Endothelial cell of umbilical vein (primary cell): ENCODE data around the gene ECM2. TPM values are rescaled to one million over a fixed set of nuclear protein-coding genes. Genes with fewer than 3 reads are reported as not detected.

Source experiments
- BruUV-seq: library from RNA; stranded (reverse); fragments of 400-500 nt; replicated peaks from 2 replicates; lab custom pipeline; 2021; lab: Mats Ljungman, UMichigan
- CTCF ChIA-PET: fragments of 300-600, 350-600 bp; sonication (Branson Sonifier 250); formaldehyde crosslinking; loops from one replicate; lab custom pipeline; 2021; ENCODE audit warnings: antibody characterized with exemption, inconsistent platforms; lab: Charles Lee
- POLR2A ChIA-PET: fragments of 300-600, 350-600 bp; sonication (Branson Sonifier 250); formaldehyde crosslinking; loops from one replicate; lab custom pipeline; 2021; ENCODE audit warnings: antibody characterized with exemption, inconsistent platforms; lab: Charles Lee
- DNase-seq: peaks from one replicate; pipeline ENCODE4 v3.0.0-alpha.2; 2011; ENCODE audit warnings: low read depth, low spot score
- FAIRE-seq: peaks from 2 replicates; lab custom pipeline; 2011; peaks lifted over from hg19 to GRCh38; lab: Jason Lieb, UNC
- H2AFZ ChIP-seq: 2 replicates; pipeline ENCODE4 v1.6.0; 2012; ENCODE audit warnings: low read depth, low read length, control low read depth, inconsistent platforms
- H3K27ac ChIP-seq: 2 replicates; pipeline ENCODE4 v1.5.1; 2011; ENCODE audit warnings: low read depth, mild to moderate bottlenecking, control low read depth, low read length, moderate library complexity; ENCODE audit not compliant: insufficient read depth
- H3K27me3 ChIP-seq, 2 experiments: 2 replicates each; pipeline versions ENCODE4 v1.6.0 to v1.6.1; 2011; ENCODE audit warnings: low read length in 2 of 2, mixed read lengths in 1 of 2; ENCODE audit not compliant: control insufficient read depth in 2 of 2, insufficient read depth in 2 of 2
- H3K36me3 ChIP-seq, 2 experiments: 2 replicates in 1 of 2; 3 replicates in 1 of 2; pipeline ENCODE4 v1.5.1; 2011; ENCODE audit warnings: low read length in 2 of 2, mild to moderate bottlenecking in 1 of 2, moderate library complexity in 1 of 2; ENCODE audit not compliant: control insufficient read depth in 2 of 2, insufficient read depth in 2 of 2; ENCODE audit errors: extremely low read depth in 1 of 2
- H3K4me1 ChIP-seq: 3 replicates; pipeline ENCODE4 v1.5.1; 2011; ENCODE audit warnings: mild to moderate bottlenecking, low read length; ENCODE audit not compliant: control insufficient read depth, insufficient read depth; ENCODE audit errors: extremely low read depth
- H3K4me2 ChIP-seq: 2 replicates; pipeline ENCODE4 v1.6.1; 2011; ENCODE audit warnings: low read length, control low read depth, mixed read lengths; ENCODE audit not compliant: insufficient read depth
- H3K4me3 ChIP-seq, 3 experiments: fragments of 200-600 bp in 1 of 3; sonication (generic), shearing (Covaris generic) in 1 of 3; replicated peaks in 1 of 3; 2 replicates each; pipeline ENCODE4 v1.5.1; 2011 to 2016; ENCODE audit warnings: control low read depth in 3 of 3, low read length in 3 of 3, mild to moderate bottlenecking in 2 of 3, inconsistent platforms in 1 of 3, low read depth in 1 of 3, moderate library complexity in 1 of 3; ENCODE audit not compliant: insufficient read depth in 1 of 3
- H3K79me2 ChIP-seq: 2 replicates; pipeline ENCODE4 v1.6.0; 2012; ENCODE audit warnings: low read length, inconsistent platforms; ENCODE audit not compliant: control insufficient read depth, insufficient read depth
- H3K9ac ChIP-seq: replicated peaks from 2 replicates; pipeline ENCODE3; 2011; ENCODE audit warnings: low read length, control low read depth; ENCODE audit not compliant: insufficient read depth; ENCODE audit errors: extremely low read depth
- H3K9me1 ChIP-seq: replicated peaks from 3 replicates; pipeline ENCODE4 v1.6.0; 2011; ENCODE audit warnings: mild to moderate bottlenecking, low read length; ENCODE audit not compliant: control insufficient read depth, insufficient read depth; ENCODE audit errors: extremely low read depth
- H3K9me3 ChIP-seq: replicated peaks from 2 replicates; pipeline ENCODE4 v1.5.1; 2012; ENCODE audit warnings: low read length, inconsistent platforms; ENCODE audit not compliant: control insufficient read depth, insufficient read depth
- H4K20me1 ChIP-seq: replicated peaks from 2 replicates; pipeline ENCODE3; 2011; ENCODE audit warnings: mild to moderate bottlenecking, low read length; ENCODE audit not compliant: control insufficient read depth, insufficient read depth; ENCODE audit errors: extremely low read depth
- CTCF ChIP-seq, 2 donors: IDR thresholded peaks; 1 replicate in 1 of 2; 2 replicates in 1 of 2; pipeline ENCODE4 v1.5.1; 2011; ENCODE audit warnings: low read length in 2 of 2, mild to moderate bottlenecking in 2 of 2, moderate library complexity in 2 of 2, control low read depth in 1 of 2, inconsistent platforms in 1 of 2, low read depth in 1 of 2; ENCODE audit not compliant: insufficient read depth in 1 of 2; ENCODE audit errors: extremely low read depth in 1 of 2
- EZH2 ChIP-seq: IDR thresholded peaks from 2 replicates; pipeline ENCODE4 v1.6.1; 2012; ENCODE audit warnings: borderline replicate concordance, low read depth, mild to moderate bottlenecking, moderate library complexity, low read length, inconsistent platforms; ENCODE audit not compliant: severe bottlenecking
- FOS ChIP-seq: IDR thresholded peaks from 2 replicates; pipeline ENCODE4 v1.6.1; 2011; ENCODE audit warnings: mild to moderate bottlenecking, low read length, moderate library complexity, borderline replicate concordance; ENCODE audit not compliant: insufficient read depth
- GATA2 ChIP-seq: IDR thresholded peaks from 2 replicates; pipeline ENCODE4 v1.7.0; 2011; ENCODE audit warnings: low read depth, mild to moderate bottlenecking, moderate library complexity, mixed read lengths, low read length; ENCODE audit not compliant: insufficient read length, insufficient read depth
- JUN ChIP-seq: IDR thresholded peaks from 2 replicates; pipeline ENCODE4 v1.6.1; 2011; ENCODE audit warnings: borderline replicate concordance, low read depth; ENCODE audit not compliant: insufficient read length, insufficient read depth
- MAX ChIP-seq: IDR thresholded peaks from 2 replicates; pipeline ENCODE4 v1.6.1; 2011; ENCODE audit not compliant: insufficient read depth, insufficient read length
- MYC ChIP-seq: IDR thresholded peaks from one replicate; pipeline ENCODE4 v1.6.1; 2011; ENCODE audit warnings: mild to moderate bottlenecking, low read depth, low read length
- POLR2A ChIP-seq: IDR thresholded peaks from 2 replicates; pipeline ENCODE4 v1.6.1; 2012; ENCODE audit warnings: low read depth, mild to moderate bottlenecking, control low read depth, low read length
- POLR2AphosphoS5 ChIP-seq: IDR thresholded peaks from 2 replicates; pipeline ENCODE4 v1.6.1; 2012; ENCODE audit warnings: low read depth, mild to moderate bottlenecking, control low read depth, low read length, moderate library complexity; ENCODE audit not compliant: insufficient read depth
- dilution Hi-C: fragments of 300-500 bp; cut with MboI; formaldehyde crosslinking; loops from one replicate; pipeline ENCODE4 v1.15.0; 2019; ENCODE audit warnings: low sequenced_read_pairs; ENCODE audit not compliant: extremely low pct_ligation_motif_present
- intact Hi-C: fragments of 100-400 bp; cut with micrococcal nuclease; formaldehyde crosslinking; loops from one replicate; pipeline ENCODE4 v1.10.0; 2022
- polyA plus RNA-seq, 4 experiments: library from polyadenylated mRNA; depleted of rRNA in 3 of 4; stranded (reverse) in 3 of 4; unstranded in 1 of 4; fragments of >200 nt; gene quantifications; 2 replicates each; pipeline versions ENCODE4 v1.2.1 to v1.2.3, GENCODE V29; 2011 to 2012; ENCODE audit warnings: missing spikeins in 1 of 4
- total RNA-seq: library from RNA; stranded (reverse); gene quantifications from 2 replicates; pipeline ENCODE4 v1.2.3, GENCODE V29; 2021

ECM2 gene
- total and polyA plus RNA-seq, 2 donors (not counting 3 experiments of a cell fraction or from before 2014, with no cell fraction given), result 0.03 TPM; not detected in 1

- Histone ChIP-seq H3K9me3 (no peaks in the 10 kb centered on the region), H3K9ac (no peak overlapping the region), H3K79me2 (no peaks in the 10 kb centered on the region), H2AFZ (no peak overlapping the region), H4K20me1 (no peaks in the 10 kb centered on the region), H3K4me3 (no peak overlapping the region), H3K4me1 (no peaks in the 10 kb centered on the region), H3K36me3 (no peaks in the 10 kb centered on the region), H3K4me2 (no peak overlapping the region), H3K27me3 (no peaks in the 10 kb centered on the region), H3K9me1 (no peaks in the 10 kb centered on the region), H3K27ac (no peak overlapping the region)
- no peak for TF ChIP-seq POLR2AphosphoS5
- TF ChIP-seq FOS, result no peak
- TF ChIP-seq MAX, result no peak
- no peak for TF ChIP-seq JUN
- no peak for TF ChIP-seq GATA2
- no peak for TF ChIP-seq EZH2
- no peak for TF ChIP-seq MYC
- TF ChIP-seq CTCF (IDR thresholded peaks at IDR 0.05; ENCODE audit: extremely low read depth in 1 of 2, insufficient read depth in 1 of 2, low read depth in 1 of 2, low read length in 2 of 2), result no peak
- TF ChIP-seq POLR2A, result no peak
- FAIRE-seq (no peak), DNase-seq (no peak)
- POLR2A ChIA-PET, result no interaction called here
- BruUV-seq, result no TSS peak
- intact Hi-C loops, result no loop called here
- CTCF ChIA-PET, result no interaction called here
- dilution Hi-C loops, result no loop called here
Measured at GRCh38 chr9:92514635-92515034, 21.2 kb downstream of the ECM2 start.
